ENCODE data around the gene PIK3AP1. TPM values are rescaled to one million over a fixed set of nuclear protein-coding genes. Genes with fewer than 3 reads are reported as not detected.

PIK3AP1 gene
- total and polyA plus RNA-seq, 2 experiments from 2014 or later: not detected

GRCh38 chr10:96622013-96622787, 98.1 kb downstream of the PIK3AP1 start:
- Histone ChIP-seq H3K4me1 (ENCODE audit: insufficient read depth) (no peaks in the 10 kb centered on the region), H3K4me3 (no peak overlapping the region), H3K9me3 (ENCODE audit: low read depth) (no peaks in the 10 kb centered on the region), H2AFZ (no peak overlapping the region), H3K4me2 (ENCODE audit: unreplicated experiment) (no peak overlapping the region), H3K27me3 (replicated peaks; ENCODE audit: insufficient read depth) (0 out of 2 replicates have a peak, but pooled peaks cover 3% of the 10 kb centered on the region), H4K20me1 (ENCODE audit: insufficient read depth) (no peaks in the 10 kb centered on the region), H3K36me3 (ENCODE audit: low read depth) (no peaks in the 10 kb centered on the region), H3K79me2 (ENCODE audit: insufficient read depth) (no peaks in the 10 kb centered on the region), H3K27ac (no peak overlapping the region), H3K9me2 (ENCODE audit: insufficient read depth) (no peaks in the 10 kb centered on the region), H3F3A (ENCODE audit: insufficient read depth) (no peaks in the 10 kb centered on the region), H3K9ac (no peak overlapping the region)
- in situ Hi-C loops (cut with MboI): no loop called here
- no peak for TF ChIP-seq EZH2 (IDR thresholded peaks at IDR 0.05; ENCODE audit: insufficient read depth, poor library complexity, severe bottlenecking)
- WGBS, 2 experiments (ENCODE audit: low coverage in 1 of 2, low lambda C conversion rate in 2 of 2, missing lambda C conversion rate in 2 of 2): 80 to 82% methylated on average over 6 of the region's 6 CpGs
- DNase-seq: no peak

GRCh38 chr10:96619796-96620773, 100.2 kb downstream of the PIK3AP1 start:
- WGBS, 2 experiments (ENCODE audit: low coverage in 1 of 2, low lambda C conversion rate in 2 of 2, missing lambda C conversion rate in 2 of 2): 68 to 69% methylated on average over 17 of the region's 17 CpGs
- H3K36me3 ChIP-seq (ENCODE audit: low read depth): no peaks in the 10 kb centered on the region
- H3F3A ChIP-seq (ENCODE audit: insufficient read depth): peaks cover 2% of the 10 kb centered on the region
- no peaks in the 10 kb centered on the region for H3K9me2 ChIP-seq (ENCODE audit: insufficient read depth)
- H3K4me3 ChIP-seq: no peak overlapping the region
- no peak overlapping the region for H3K4me2 ChIP-seq (ENCODE audit: unreplicated experiment)
- in situ Hi-C loops (cut with MboI): no loop called here
- no peaks in the 10 kb centered on the region for H3K79me2 ChIP-seq (ENCODE audit: insufficient read depth)
- no peak overlapping the region for H3K27ac ChIP-seq
- H3K4me1 ChIP-seq (ENCODE audit: insufficient read depth): no peaks in the 10 kb centered on the region
- no peak for TF ChIP-seq EZH2 (IDR thresholded peaks at IDR 0.05; ENCODE audit: insufficient read depth, poor library complexity, severe bottlenecking)
- no peak for TF ChIP-seq EZH2phosphoT487 (IDR thresholded peaks at IDR 0.05; ENCODE audit: insufficient read depth, low read depth)
- no peak overlapping the region for H3K9ac ChIP-seq
- 0 out of 2 replicates have a peak, but pooled peaks cover 3% of the 10 kb centered on the region for H3K27me3 ChIP-seq (replicated peaks; ENCODE audit: insufficient read depth)
- no peaks in the 10 kb centered on the region for H3K9me3 ChIP-seq (ENCODE audit: low read depth)
- no peaks in the 10 kb centered on the region for H4K20me1 ChIP-seq (ENCODE audit: insufficient read depth)
- no peak overlapping the region for H2AFZ ChIP-seq
- DNase-seq: peak; percentile 22

- H2AFZ ChIP-seq: no peak overlapping the region
- WGBS, 2 experiments (ENCODE audit: low coverage in 1 of 2, low lambda C conversion rate in 2 of 2, missing lambda C conversion rate in 2 of 2): 76 to 79% methylated on average over 11 of the region's 11 CpGs
- no peaks in the 10 kb centered on the region for H3K4me1 ChIP-seq (ENCODE audit: insufficient read depth)
- no peaks in the 10 kb centered on the region for H3K9me2 ChIP-seq (ENCODE audit: insufficient read depth)
- no peaks in the 10 kb centered on the region for H4K20me1 ChIP-seq (ENCODE audit: insufficient read depth)
- peaks cover 7% of the 10 kb centered on the region for H3F3A ChIP-seq (ENCODE audit: insufficient read depth)
- H3K9me3 ChIP-seq (ENCODE audit: low read depth): no peaks in the 10 kb centered on the region
- TF ChIP-seq EZH2phosphoT487 (IDR thresholded peaks at IDR 0.05; ENCODE audit: insufficient read depth, low read depth): no peak
- TF ChIP-seq EZH2 (IDR thresholded peaks at IDR 0.05; ENCODE audit: insufficient read depth, poor library complexity, severe bottlenecking): no peak
- H3K79me2 ChIP-seq (ENCODE audit: insufficient read depth): no peaks in the 10 kb centered on the region
- no peak overlapping the region for H3K4me3 ChIP-seq
- in situ Hi-C loops (cut with MboI): no loop called here
- no peaks in the 10 kb centered on the region for H3K36me3 ChIP-seq (ENCODE audit: low read depth)
- H3K9ac ChIP-seq: no peak overlapping the region
- no peak for DNase-seq
- H3K4me2 ChIP-seq (ENCODE audit: unreplicated experiment): no peak overlapping the region
- 0 out of 2 replicates have a peak, but pooled peaks cover 1% of the 10 kb centered on the region for H3K27me3 ChIP-seq (replicated peaks; ENCODE audit: insufficient read depth)
- no peak overlapping the region for H3K27ac ChIP-seq
Measured at GRCh38 chr10:96619120-96619519, 101.2 kb downstream of the PIK3AP1 start.

GRCh38 chr10:96618653-96619052, 101.7 kb downstream of the PIK3AP1 start:
- no peaks in the 10 kb centered on the region for H3K4me1 ChIP-seq (ENCODE audit: insufficient read depth)

More at GRCh38 chr10:96618653-96619052, 101.7 kb downstream of the PIK3AP1 start:
- Histone ChIP-seq H3K9ac (no peak overlapping the region), H3K27me3 (replicated peaks; ENCODE audit: insufficient read depth) (no peaks in the 10 kb centered on the region), H3K27ac (no peak overlapping the region), H3K9me3 (ENCODE audit: low read depth) (no peaks in the 10 kb centered on the region), H3K4me3 (no peak overlapping the region), H3K4me2 (ENCODE audit: unreplicated experiment) (no peak overlapping the region), H4K20me1 (ENCODE audit: insufficient read depth) (no peaks in the 10 kb centered on the region), H2AFZ (no peak overlapping the region), H3K36me3 (ENCODE audit: low read depth) (no peaks in the 10 kb centered on the region), H3F3A (ENCODE audit: insufficient read depth) (peaks cover 7% of the 10 kb centered on the region), H3K9me2 (ENCODE audit: insufficient read depth) (no peaks in the 10 kb centered on the region), H3K79me2 (ENCODE audit: insufficient read depth) (no peaks in the 10 kb centered on the region)
- TF ChIP-seq EZH2 (IDR thresholded peaks at IDR 0.05; ENCODE audit: insufficient read depth, poor library complexity, severe bottlenecking) (no peak), EZH2phosphoT487 (IDR thresholded peaks at IDR 0.05; ENCODE audit: insufficient read depth, low read depth) (no peak)
- in situ Hi-C loops (cut with MboI): no loop called here
- 9 to 10% methylated on average over 2 of the region's 2 CpGs for WGBS, 2 experiments (ENCODE audit: low coverage in 1 of 2, low lambda C conversion rate in 2 of 2, missing lambda C conversion rate in 2 of 2)
- peak; percentile 44 for DNase-seq
